Mesangial cell (primary cell): ENCODE measurements around the gene FERMT1. TPM values are rescaled to one million over a fixed set of nuclear protein-coding genes. Genes with fewer than 3 reads are reported as not detected.

Source experiments
- total RNA-seq: library from RNA; depleted of rRNA; stranded (reverse); fragments of >200 nt; gene quantifications from 2 replicates; pipeline ENCODE4 v1.2.3, GENCODE V29; 2015

The FERMT1 gene, protein sequence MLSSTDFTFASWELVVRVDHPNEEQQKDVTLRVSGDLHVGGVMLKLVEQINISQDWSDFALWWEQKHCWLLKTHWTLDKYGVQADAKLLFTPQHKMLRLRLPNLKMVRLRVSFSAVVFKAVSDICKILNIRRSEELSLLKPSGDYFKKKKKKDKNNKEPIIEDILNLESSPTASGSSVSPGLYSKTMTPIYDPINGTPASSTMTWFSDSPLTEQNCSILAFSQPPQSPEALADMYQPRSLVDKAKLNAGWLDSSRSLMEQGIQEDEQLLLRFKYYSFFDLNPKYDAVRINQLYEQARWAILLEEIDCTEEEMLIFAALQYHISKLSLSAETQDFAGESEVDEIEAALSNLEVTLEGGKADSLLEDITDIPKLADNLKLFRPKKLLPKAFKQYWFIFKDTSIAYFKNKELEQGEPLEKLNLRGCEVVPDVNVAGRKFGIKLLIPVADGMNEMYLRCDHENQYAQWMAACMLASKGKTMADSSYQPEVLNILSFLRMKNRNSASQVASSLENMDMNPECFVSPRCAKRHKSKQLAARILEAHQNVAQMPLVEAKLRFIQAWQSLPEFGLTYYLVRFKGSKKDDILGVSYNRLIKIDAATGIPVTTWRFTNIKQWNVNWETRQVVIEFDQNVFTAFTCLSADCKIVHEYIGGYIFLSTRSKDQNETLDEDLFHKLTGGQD
- total RNA-seq, result 5.6 and 12.7 TPM in 2 replicates

GRCh38 chr20:6122873-6123648 is at the start of gene FERMT1:
TSS of gene FERMT1 (minus strand) at chr20:6123030. CDS start at chr20:6119554, 3,476 bp downstream.

GRCh38 chr20:6053776-6054688 is 68.8 kb downstream of the FERMT1 start, which contains the start of gene LRRN4:
TSS of gene LRRN4 (minus strand) at chr20:6054060. CDS start at chr20:6052799, 1,261 bp downstream.

Other genes starting within 250 kb of the FERMT1 start
- gene CHGB, start 211.5 kb downstream of the FERMT1 start, total RNA-seq, result 0.13 TPM in 1 of 2 replicates, not detected in the other
- 7.5 and 10.6 TPM in 2 replicates for gene TRMT6, start 172.5 kb downstream of the FERMT1 start, total RNA-seq
- gene MCM8, start 172.4 kb downstream of the FERMT1 start, total RNA-seq, result 2.7 and 13.5 TPM in 2 replicates
- gene CRLS1, start 116.9 kb downstream of the FERMT1 start, total RNA-seq, result 29.7 and 39.4 TPM in 2 replicates
- 198 and 224 TPM in 2 replicates for gene LRRN4, start 69.0 kb downstream of the FERMT1 start, total RNA-seq